NK-92 treated with Interleukin-12 subunit alpha and Interleukin-12 subunit beta, amount 100 ng/mL, for 24 hours (cell line): Measurements from ENCODE around the gene MMEL1.

Source experiments
- DNase-seq: peaks from one replicate; lab custom pipeline; 2025; lab: John Stamatoyannopoulos, UW

MMEL1 gene

GRCh38 chr1:2544093-2544874 is 88.5 kb downstream of the MMEL1 start:
- no peak for DNase-seq

GRCh38 chr1:2543543-2544092 is 89.2 kb downstream of the MMEL1 start:
- DNase-seq, result no peak

GRCh38 chr1:2542246-2542915 is 90.4 kb downstream of the MMEL1 start:
- DNase-seq, result no peak

- DNase-seq, result no peak
Observed at GRCh38 chr1:2541619-2542245, 91.1 kb downstream of the MMEL1 start.

- no peak for DNase-seq
Observed at GRCh38 chr1:2540816-2541492, 91.9 kb downstream of the MMEL1 start.
